ENCODE results near the gene ITGA11. TPM values are rescaled to one million over a fixed set of nuclear protein-coding genes. Genes with fewer than 3 reads are reported as not detected.

Gene ITGA11
- total RNA-seq, 2 donors from 2014 or later, result 246 to 360 TPM

DNA sequence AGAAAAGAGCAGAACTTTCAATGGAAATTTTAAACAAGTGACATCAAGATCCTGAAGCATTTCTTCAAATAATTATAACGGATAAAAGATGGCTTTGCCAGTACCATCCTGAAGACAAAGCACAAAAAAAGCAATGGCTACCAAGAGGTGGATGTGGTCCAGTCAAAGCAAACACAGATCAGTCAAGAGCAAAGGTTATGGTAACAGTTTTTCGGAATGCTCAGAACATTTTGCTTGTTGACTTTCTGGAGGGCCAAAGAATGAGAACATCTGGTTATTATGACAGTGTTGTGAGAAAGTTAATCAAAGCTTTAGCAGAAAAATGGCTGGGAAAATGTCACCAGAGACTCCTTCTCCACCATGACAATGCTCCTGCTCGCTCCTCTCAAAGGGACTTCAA lies 122.9 kb downstream of the ITGA11 start:
- Histone ChIP-seq H3K4me3 (no peak overlapping the region), H3K9me3 (no peaks in the 10 kb centered on the region), H3K36me3 (peaks cover 43% of the 10 kb centered on the region), H3K4me1 (ENCODE audit: control insufficient read depth in 1 of 2, low read depth in 2 of 2) (peaks cover 13 to 57% of the 10 kb centered on the region in 2 donors), H3K27me3 (replicated peaks; ENCODE audit: insufficient read depth) (no peaks in the 10 kb centered on the region), H3K27ac (peak overlapping the region; percentile 91 to 92)
- TF ChIP-seq, protein P1, sequence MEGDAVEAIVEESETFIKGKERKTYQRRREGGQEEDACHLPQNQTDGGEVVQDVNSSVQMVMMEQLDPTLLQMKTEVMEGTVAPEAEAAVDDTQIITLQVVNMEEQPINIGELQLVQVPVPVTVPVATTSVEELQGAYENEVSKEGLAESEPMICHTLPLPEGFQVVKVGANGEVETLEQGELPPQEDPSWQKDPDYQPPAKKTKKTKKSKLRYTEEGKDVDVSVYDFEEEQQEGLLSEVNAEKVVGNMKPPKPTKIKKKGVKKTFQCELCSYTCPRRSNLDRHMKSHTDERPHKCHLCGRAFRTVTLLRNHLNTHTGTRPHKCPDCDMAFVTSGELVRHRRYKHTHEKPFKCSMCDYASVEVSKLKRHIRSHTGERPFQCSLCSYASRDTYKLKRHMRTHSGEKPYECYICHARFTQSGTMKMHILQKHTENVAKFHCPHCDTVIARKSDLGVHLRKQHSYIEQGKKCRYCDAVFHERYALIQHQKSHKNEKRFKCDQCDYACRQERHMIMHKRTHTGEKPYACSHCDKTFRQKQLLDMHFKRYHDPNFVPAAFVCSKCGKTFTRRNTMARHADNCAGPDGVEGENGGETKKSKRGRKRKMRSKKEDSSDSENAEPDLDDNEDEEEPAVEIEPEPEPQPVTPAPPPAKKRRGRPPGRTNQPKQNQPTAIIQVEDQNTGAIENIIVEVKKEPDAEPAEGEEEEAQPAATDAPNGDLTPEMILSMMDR (IDR thresholded peaks at IDR 0.05), result no peak
- no peak for DNase-seq (ENCODE audit: low spot score)
- no peak for ATAC-seq (ENCODE audit: insufficient number of reproducible peaks, low FRiP score, low read depth)

GRCh38 chr15:68307131-68307928 lies 124.6 kb downstream of the ITGA11 start:
- DNase-seq (ENCODE audit: low spot score) (no peak), ATAC-seq (ENCODE audit: insufficient number of reproducible peaks, low FRiP score, low read depth) (no peak)
- TF ChIP-seq, protein P1 (IDR thresholded peaks at IDR 0.05), result no peak
- H3K4me3 ChIP-seq, result no peak overlapping the region
- no peaks in the 10 kb centered on the region for H3K9me3 ChIP-seq
- H3K27ac ChIP-seq, result peak overlapping the region; percentile 52 to 79
- H3K4me1 ChIP-seq (ENCODE audit: control insufficient read depth in 1 of 2, low read depth in 2 of 2), result peaks cover 13 to 53% of the 10 kb centered on the region in 2 donors
- peaks cover 41% of the 10 kb centered on the region for H3K36me3 ChIP-seq
- no peaks in the 10 kb centered on the region for H3K27me3 ChIP-seq (replicated peaks; ENCODE audit: insufficient read depth)

- no peaks in the 10 kb centered on the region for H3K27me3 ChIP-seq (replicated peaks; ENCODE audit: insufficient read depth)
- TF ChIP-seq, protein P1 (IDR thresholded peaks at IDR 0.05), result no peak
- H3K9me3 ChIP-seq, result no peaks in the 10 kb centered on the region
- peaks cover 32% of the 10 kb centered on the region for H3K36me3 ChIP-seq
- H3K4me3 ChIP-seq, result no peak overlapping the region
- ATAC-seq (ENCODE audit: insufficient number of reproducible peaks, low FRiP score, low read depth) (no peak), DNase-seq (ENCODE audit: low spot score) (no peak)
- H3K27ac ChIP-seq, result peak overlapping the region; percentile 36 to 45
- H3K4me1 ChIP-seq (ENCODE audit: control insufficient read depth in 1 of 2, low read depth in 2 of 2), result peaks cover 9 to 42% of the 10 kb centered on the region in 2 donors
Measured at GRCh38 chr15:68305420-68305871, 126.5 kb downstream of the ITGA11 start.

DNA sequence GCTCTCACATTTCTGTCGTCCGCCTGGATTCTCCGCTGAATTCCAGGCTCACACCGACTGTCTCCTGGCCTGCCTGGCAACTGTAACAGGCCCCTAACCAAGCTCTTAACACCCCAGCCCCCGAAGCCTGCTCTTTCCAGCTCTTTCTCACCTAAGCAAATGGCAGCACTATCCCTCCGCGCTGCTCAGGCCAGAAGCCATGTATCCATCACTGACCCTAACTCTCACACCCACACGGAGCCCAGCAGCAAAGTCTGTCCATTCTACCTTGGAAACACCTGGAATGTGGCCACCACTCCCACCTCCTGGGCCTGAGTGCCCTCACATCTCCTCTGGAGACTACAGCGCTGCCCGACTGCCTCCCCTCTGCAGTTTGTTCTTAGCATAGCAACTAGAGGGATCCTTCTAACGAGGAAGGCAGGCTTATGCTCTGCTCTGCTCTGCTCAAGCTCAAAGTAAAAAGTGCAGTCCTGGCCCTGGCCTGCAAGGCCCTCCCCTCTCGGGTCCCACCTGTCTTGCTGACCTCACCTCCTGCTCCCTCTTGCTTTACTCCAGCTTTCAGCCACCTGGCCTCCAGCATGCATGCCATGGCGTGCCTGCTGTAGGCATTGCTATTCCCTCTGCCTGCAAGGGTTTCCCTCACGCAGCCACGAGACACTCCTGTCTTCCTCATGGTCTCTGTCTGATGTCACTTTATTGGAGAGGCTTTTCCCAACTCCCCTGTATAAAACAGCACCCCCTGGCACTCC lies 127.2 kb downstream of the ITGA11 start:
- peak overlapping the region; percentile 36 to 45 for H3K27ac ChIP-seq
- DNase-seq (ENCODE audit: low spot score), result no peak
- TF ChIP-seq, protein P1 (IDR thresholded peaks at IDR 0.05), result no peak
- peaks cover 32% of the 10 kb centered on the region for H3K36me3 ChIP-seq
- no peak overlapping the region for H3K4me3 ChIP-seq
- ATAC-seq (ENCODE audit: insufficient number of reproducible peaks, low FRiP score, low read depth), result no peak
- peaks cover 6 to 41% of the 10 kb centered on the region in 2 donors for H3K4me1 ChIP-seq (ENCODE audit: control insufficient read depth in 1 of 2, low read depth in 2 of 2)
- H3K9me3 ChIP-seq, result no peaks in the 10 kb centered on the region
- no peaks in the 10 kb centered on the region for H3K27me3 ChIP-seq (replicated peaks; ENCODE audit: insufficient read depth)
